HCT116 (cell line): Measurements from ENCODE around the gene HNRNPH3.

ENCODE experiments used
- EZH2 ChIP-seq: fragments of 200-600 bp; sonication (generic); IDR thresholded peaks from 2 replicates; pipeline ENCODE4 v1.6.1; 2017; ENCODE audit warnings: antibody characterized with exemption, mixed run types
- EZH2phosphoT487 ChIP-seq: fragments of 200-600 bp; IDR thresholded peaks from 2 replicates; pipeline ENCODE4 v1.6.1; 2018; ENCODE audit warnings: antibody characterized with exemption, borderline replicate concordance
- POLR2A ChIP-seq: IDR thresholded peaks from 2 replicates; pipeline ENCODE4 v1.7.0; 2011; ENCODE audit warnings: borderline replicate concordance; ENCODE audit not compliant: insufficient read depth, insufficient read length; ENCODE audit errors: extremely low read depth
- POLR2AphosphoS5 ChIP-seq: IDR thresholded peaks from 2 replicates; pipeline ENCODE4 v1.6.1; 2011; ENCODE audit warnings: mild to moderate bottlenecking, low read depth, low read length, moderate library complexity
- RAD21 ChIP-seq: IDR thresholded peaks from 2 replicates; pipeline ENCODE4 v1.6.1; 2012; ENCODE audit warnings: low read depth, mild to moderate bottlenecking
- SRF ChIP-seq: IDR thresholded peaks from 2 replicates; pipeline ENCODE4 v1.6.1; 2012; ENCODE audit warnings: low read depth
- TCF7L2 ChIP-seq: IDR thresholded peaks from 2 replicates; pipeline ENCODE4 v1.7.0; 2011; ENCODE audit warnings: borderline replicate concordance, inconsistent platforms; ENCODE audit not compliant: insufficient read depth, insufficient read length; ENCODE audit errors: extremely low read depth
- TF ChIP-seq, protein P1 (sequence below): IDR thresholded peaks from 2 replicates; pipeline ENCODE4 v1.6.1; 2011; ENCODE audit warnings: mild to moderate bottlenecking, low read length, moderate library complexity; ENCODE audit not compliant: insufficient replicate concordance; ENCODE audit errors: extremely low read depth
- TF ChIP-seq, protein P2 (sequence below), 3 experiments: fragments of 200-600 bp in 1 of 3; sonication (generic) in 1 of 3; IDR thresholded peaks in 2 of 3; conservative IDR thresholded peaks in 1 of 3; 2 replicates each; pipeline ENCODE4 v1.5.1; 2012 to 2017; ENCODE audit warnings: low read depth in 2 of 3, low read length in 2 of 3, antibody characterized with exemption in 1 of 3, borderline replicate concordance in 1 of 3, control low read depth in 1 of 3, mild to moderate bottlenecking in 1 of 3, mixed read lengths in 1 of 3, mixed run types in 1 of 3, moderate library complexity in 1 of 3; ENCODE audit not compliant: insufficient read depth in 1 of 3

GRCh38 chr10:68362590-68362989 is 30.7 kb downstream of the HNRNPH3 start:
- no peak for TF ChIP-seq SRF
- TF ChIP-seq EZH2, result no peak
- TF ChIP-seq, protein P1, sequence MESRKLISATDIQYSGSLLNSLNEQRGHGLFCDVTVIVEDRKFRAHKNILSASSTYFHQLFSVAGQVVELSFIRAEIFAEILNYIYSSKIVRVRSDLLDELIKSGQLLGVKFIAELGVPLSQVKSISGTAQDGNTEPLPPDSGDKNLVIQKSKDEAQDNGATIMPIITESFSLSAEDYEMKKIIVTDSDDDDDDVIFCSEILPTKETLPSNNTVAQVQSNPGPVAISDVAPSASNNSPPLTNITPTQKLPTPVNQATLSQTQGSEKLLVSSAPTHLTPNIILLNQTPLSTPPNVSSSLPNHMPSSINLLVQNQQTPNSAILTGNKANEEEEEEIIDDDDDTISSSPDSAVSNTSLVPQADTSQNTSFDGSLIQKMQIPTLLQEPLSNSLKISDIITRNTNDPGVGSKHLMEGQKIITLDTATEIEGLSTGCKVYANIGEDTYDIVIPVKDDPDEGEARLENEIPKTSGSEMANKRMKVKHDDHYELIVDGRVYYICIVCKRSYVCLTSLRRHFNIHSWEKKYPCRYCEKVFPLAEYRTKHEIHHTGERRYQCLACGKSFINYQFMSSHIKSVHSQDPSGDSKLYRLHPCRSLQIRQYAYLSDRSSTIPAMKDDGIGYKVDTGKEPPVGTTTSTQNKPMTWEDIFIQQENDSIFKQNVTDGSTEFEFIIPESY, result no peak
- TF ChIP-seq, protein P2, sequence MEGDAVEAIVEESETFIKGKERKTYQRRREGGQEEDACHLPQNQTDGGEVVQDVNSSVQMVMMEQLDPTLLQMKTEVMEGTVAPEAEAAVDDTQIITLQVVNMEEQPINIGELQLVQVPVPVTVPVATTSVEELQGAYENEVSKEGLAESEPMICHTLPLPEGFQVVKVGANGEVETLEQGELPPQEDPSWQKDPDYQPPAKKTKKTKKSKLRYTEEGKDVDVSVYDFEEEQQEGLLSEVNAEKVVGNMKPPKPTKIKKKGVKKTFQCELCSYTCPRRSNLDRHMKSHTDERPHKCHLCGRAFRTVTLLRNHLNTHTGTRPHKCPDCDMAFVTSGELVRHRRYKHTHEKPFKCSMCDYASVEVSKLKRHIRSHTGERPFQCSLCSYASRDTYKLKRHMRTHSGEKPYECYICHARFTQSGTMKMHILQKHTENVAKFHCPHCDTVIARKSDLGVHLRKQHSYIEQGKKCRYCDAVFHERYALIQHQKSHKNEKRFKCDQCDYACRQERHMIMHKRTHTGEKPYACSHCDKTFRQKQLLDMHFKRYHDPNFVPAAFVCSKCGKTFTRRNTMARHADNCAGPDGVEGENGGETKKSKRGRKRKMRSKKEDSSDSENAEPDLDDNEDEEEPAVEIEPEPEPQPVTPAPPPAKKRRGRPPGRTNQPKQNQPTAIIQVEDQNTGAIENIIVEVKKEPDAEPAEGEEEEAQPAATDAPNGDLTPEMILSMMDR (IDR thresholded peaks at IDR 0.05 in 2 of 3, conservative IDR thresholded peaks at IDR 0.05 in 1 of 3; ENCODE audit: borderline replicate concordance in 1 of 3, insufficient read depth in 1 of 3, low read depth in 2 of 3, low read length in 2 of 3), result no peak
- TF ChIP-seq TCF7L2, result no peak
- no peak for TF ChIP-seq RAD21
- no peak for TF ChIP-seq EZH2phosphoT487
- TF ChIP-seq POLR2AphosphoS5, result no peak
- TF ChIP-seq POLR2A, result no peak
